ENCODE measurements around the gene NBAS. TPM values are rescaled to one million over a fixed set of nuclear protein-coding genes. Genes with fewer than 3 reads are reported as not detected.

NBAS gene
- total and polyA plus RNA-seq, 9 of the 15 experiments (the other 6 are each of a cell fraction or from before 2014, with no cell fraction given): 15.3 to 94.4 (median 69.9) TPM

DNA sequence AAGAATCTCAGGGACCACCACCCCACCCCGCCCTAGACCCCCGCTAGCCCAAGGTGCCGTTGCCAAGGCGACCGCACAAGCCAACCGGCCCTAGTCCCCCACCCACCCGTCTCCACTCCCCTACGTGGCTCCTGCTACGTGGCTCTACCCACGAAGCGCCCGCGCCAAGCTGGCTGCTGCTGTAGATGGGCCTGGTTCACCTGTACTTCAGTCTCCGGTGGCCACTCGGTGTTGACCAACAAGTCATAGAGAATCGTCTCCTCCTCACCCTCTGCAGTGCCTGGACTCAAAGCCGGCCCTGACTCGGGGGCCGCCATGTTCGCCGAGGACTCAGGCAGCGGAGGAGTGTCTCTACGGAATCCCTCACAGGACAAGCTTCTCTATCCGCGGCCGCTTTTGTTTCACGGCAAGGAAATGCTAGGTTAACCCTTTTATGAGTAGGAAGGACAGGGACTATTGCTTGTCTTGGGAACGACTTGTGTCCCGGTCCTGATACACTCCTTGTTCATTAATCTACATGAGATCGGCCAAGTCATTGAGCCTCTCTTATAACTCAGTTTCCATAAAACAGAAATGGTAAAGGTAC lies at the start of gene NBAS (continued):
- TF ChIP-seq, protein P1, sequence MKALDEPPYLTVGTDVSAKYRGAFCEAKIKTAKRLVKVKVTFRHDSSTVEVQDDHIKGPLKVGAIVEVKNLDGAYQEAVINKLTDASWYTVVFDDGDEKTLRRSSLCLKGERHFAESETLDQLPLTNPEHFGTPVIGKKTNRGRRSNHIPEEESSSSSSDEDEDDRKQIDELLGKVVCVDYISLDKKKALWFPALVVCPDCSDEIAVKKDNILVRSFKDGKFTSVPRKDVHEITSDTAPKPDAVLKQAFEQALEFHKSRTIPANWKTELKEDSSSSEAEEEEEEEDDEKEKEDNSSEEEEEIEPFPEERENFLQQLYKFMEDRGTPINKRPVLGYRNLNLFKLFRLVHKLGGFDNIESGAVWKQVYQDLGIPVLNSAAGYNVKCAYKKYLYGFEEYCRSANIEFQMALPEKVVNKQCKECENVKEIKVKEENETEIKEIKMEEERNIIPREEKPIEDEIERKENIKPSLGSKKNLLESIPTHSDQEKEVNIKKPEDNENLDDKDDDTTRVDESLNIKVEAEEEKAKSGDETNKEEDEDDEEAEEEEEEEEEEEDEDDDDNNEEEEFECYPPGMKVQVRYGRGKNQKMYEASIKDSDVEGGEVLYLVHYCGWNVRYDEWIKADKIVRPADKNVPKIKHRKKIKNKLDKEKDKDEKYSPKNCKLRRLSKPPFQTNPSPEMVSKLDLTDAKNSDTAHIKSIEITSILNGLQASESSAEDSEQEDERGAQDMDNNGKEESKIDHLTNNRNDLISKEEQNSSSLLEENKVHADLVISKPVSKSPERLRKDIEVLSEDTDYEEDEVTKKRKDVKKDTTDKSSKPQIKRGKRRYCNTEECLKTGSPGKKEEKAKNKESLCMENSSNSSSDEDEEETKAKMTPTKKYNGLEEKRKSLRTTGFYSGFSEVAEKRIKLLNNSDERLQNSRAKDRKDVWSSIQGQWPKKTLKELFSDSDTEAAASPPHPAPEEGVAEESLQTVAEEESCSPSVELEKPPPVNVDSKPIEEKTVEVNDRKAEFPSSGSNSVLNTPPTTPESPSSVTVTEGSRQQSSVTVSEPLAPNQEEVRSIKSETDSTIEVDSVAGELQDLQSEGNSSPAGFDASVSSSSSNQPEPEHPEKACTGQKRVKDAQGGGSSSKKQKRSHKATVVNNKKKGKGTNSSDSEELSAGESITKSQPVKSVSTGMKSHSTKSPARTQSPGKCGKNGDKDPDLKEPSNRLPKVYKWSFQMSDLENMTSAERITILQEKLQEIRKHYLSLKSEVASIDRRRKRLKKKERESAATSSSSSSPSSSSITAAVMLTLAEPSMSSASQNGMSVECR (CRISPR knock-in tag; IDR thresholded peaks at IDR 0.05): peak; percentile 68; the same call in 1 of the 2 replicates
- no peak for TF ChIP-seq HDAC2 (IDR thresholded peaks at IDR 0.05)
- no peak for TF ChIP-seq MCM7 (IDR thresholded peaks at IDR 0.05)
- TF ChIP-seq ZNF561 (CRISPR knock-in tag; conservative IDR thresholded peaks at IDR 0.05): no peak
- TF ChIP-seq TAL1 (IDR thresholded peaks at IDR 0.05): no peak
- TF ChIP-seq, protein P2, sequence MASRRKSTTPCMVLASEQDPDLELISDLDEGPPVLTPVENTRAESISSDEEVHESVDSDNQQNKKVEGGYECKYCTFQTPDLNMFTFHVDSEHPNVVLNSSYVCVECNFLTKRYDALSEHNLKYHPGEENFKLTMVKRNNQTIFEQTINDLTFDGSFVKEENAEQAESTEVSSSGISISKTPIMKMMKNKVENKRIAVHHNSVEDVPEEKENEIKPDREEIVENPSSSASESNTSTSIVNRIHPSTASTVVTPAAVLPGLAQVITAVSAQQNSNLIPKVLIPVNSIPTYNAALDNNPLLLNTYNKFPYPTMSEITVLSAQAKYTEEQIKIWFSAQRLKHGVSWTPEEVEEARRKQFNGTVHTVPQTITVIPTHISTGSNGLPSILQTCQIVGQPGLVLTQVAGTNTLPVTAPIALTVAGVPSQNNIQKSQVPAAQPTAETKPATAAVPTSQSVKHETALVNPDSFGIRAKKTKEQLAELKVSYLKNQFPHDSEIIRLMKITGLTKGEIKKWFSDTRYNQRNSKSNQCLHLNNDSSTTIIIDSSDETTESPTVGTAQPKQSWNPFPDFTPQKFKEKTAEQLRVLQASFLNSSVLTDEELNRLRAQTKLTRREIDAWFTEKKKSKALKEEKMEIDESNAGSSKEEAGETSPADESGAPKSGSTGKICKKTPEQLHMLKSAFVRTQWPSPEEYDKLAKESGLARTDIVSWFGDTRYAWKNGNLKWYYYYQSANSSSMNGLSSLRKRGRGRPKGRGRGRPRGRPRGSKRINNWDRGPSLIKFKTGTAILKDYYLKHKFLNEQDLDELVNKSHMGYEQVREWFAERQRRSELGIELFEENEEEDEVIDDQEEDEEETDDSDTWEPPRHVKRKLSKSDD (conservative IDR thresholded peaks at IDR 0.05; ENCODE audit: low read length): no peak
- peak; percentile 70 for TF ChIP-seq HCFC1 (IDR thresholded peaks at IDR 0.05; ENCODE audit: low read depth, low read length)
- no peak for TF ChIP-seq KLF1 (tag; IDR thresholded peaks at IDR 0.05)
- no peak for TF ChIP-seq RBM17 (IDR thresholded peaks at IDR 0.05; ENCODE audit: borderline replicate concordance, low read depth, low read length)
- TF ChIP-seq, protein P3, sequence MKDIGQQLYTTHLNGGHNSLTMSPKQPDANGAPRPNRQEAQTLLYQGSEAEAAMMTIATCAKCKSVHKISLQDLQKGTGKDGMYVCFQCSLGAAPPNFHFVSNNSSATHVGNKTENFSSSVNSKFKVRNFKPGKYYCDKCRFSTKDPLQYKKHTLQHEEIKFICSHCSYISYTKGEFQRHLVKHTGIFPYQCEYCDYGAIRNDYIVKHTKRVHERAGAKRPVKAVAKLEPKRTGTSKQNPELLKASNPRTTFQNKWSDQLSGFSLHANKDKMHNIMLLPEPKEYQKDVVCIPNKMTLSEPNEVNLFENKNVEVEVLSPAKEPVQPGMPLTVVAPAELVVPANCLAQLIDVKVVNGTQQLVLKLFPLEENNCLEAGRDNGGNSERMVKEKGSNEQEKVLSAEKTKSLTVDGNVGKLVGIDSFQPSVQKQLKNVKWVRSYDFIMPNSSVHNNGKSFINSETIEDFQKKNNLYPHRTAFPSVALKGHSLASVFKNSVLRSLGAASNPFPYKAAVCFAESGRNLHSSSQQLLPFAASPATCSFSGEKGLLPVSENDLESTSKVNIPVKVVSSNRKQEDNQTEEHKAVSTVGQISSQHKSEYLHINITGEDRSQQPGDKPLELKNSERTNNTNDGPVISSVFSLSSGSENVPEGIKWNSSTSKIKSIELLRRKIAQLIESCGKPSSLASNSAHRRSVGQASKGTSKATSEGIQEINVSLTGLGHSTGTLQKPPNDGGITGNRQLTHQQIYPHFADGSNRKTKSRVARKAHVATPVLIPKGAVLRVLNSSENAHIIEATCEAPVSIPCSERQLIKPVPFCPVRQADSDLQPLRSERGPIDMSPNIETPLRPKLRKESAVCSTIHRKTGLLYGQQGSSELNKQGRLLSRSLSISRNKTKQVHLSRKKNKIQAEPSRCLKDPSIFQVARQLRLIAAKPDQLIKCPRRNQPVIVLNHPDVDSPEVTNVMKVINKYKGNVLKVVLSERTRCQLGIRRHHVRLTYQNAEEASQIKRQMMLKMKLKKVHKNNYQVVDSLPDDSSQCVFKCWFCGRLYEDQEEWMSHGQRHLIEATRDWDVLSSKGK (CRISPR knock-in tag; IDR thresholded peaks at IDR 0.05): no peak
- TF ChIP-seq, protein P4, sequence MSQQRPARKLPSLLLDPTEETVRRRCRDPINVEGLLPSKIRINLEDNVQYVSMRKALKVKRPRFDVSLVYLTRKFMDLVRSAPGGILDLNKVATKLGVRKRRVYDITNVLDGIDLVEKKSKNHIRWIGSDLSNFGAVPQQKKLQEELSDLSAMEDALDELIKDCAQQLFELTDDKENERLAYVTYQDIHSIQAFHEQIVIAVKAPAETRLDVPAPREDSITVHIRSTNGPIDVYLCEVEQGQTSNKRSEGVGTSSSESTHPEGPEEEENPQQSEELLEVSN (IDR thresholded peaks at IDR 0.05; ENCODE audit: borderline replicate concordance in 1 of 2, extremely low read depth in 1 of 2, insufficient read depth in 1 of 2, insufficient read length in 1 of 2, low read depth in 1 of 2, low read length in 1 of 2, poor library complexity in 1 of 2, severe bottlenecking in 1 of 2): peak; percentile 14 to 24
- peak in 1 of 2 experiments; percentile 53 for TF ChIP-seq NCOA2 (IDR thresholded peaks at IDR 0.05; ENCODE audit: partially characterized antibody in 2 of 2)
- no peak for TF ChIP-seq CHD4 (IDR thresholded peaks at IDR 0.05; ENCODE audit: insufficient read depth, insufficient replicate concordance, low read depth, low read length, poor library complexity, severe bottlenecking)
- TF ChIP-seq ZNF324 (CRISPR knock-in tag; IDR thresholded peaks at IDR 0.05): no peak
- TF ChIP-seq ZNF77 (CRISPR knock-in tag; IDR thresholded peaks at IDR 0.05): no peak
- no peak for TF ChIP-seq SP1 (CRISPR knock-in tag; IDR thresholded peaks at IDR 0.05)

Data from K562 (cell line).